Effector CD8-positive, alpha-beta T cell (primary cell): ENCODE results near the gene IL1RAPL2.
"Not testable (repeated sequence)": the region's sequence is repeated elsewhere in the genome, so short reads cannot be mapped to it uniquely, and the experiment has no call there.

Experiments
- DNase-seq: peaks from one replicate; lab custom pipeline; 2025; lab: John Stamatoyannopoulos, UW

IL1RAPL2 gene

DNA sequence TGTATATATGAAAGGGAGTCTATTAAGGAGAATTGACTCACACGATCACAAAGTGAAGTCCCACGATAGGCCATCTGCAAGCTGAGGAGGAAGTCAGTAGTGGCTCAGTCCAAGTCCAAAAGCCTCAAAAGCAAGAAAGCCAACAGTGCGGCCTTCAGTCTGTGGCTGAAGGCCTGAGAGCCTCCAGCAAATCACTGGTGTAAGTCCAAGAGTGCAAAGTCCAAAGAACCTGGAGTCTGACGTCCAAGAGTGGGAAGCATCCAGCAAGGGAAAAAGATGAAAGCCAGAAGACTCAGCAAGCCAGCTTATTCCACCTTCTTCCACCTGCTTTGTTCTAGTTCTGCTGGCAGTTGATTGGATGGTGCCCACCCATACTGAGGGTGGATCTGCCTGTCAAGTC lies 104.1 kb downstream of the IL1RAPL2 start:
- no peak for DNase-seq

DNA sequence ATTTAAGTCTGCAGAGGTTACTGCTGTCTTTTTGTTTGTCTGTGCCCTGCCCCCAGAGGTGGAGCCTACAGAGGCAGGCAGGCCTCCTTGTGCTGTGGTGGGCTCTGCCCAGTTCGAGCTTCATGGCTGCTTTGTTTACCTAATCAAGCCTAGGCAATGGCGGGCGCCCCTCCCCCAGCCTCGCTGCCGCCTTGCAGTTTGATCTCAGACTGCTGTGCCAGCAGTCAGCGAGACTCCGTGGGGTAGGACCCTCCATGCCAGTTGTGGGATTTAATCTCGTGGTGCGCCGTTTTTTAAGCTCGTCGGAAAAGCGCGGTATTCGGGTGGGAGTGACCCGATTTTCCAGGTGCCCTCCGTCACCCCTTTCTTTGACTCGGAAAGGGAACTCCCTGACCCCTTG lies 111.5 kb downstream of the IL1RAPL2 start:
- DNase-seq = not testable (repeated sequence)

DNA sequence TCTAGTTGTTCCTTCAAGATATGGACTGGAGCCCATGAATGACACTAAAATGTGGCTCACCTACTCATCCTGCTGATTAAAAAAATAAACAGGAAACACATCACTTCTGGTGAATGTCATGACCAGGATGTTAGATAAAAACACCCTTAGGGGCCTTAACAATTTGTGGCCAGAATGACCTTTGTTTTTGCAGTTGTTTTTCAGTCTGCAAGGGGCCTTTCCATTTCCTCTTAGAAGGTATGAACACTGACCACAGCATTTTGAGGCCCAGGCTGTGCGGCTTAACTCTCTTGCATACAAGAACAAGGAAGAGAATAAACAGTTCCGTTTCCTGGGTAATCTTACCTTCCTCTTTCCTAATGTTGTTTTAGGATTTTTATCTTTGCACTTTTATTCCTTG lies 113.2 kb downstream of the IL1RAPL2 start:
- no peak for DNase-seq

DNA sequence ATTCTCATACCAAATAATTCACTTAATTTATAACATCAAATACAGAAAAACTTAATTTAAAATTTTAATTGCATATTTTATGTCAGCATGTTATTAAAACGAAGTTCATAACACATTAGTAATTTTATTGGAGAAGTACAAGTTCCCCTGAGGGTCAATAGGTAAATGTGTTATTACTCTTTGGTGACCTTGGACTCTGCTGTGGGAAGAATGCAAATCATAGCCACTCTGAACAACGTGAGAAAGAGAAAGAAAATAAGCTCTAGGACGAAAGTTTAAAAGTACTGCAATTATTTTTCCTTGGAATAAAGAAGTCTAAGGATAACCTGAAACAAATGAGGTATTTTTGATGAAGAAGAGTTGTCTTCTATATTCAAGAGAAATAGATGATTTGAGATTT lies 115.2 kb downstream of the IL1RAPL2 start:
- no peak for DNase-seq

DNA sequence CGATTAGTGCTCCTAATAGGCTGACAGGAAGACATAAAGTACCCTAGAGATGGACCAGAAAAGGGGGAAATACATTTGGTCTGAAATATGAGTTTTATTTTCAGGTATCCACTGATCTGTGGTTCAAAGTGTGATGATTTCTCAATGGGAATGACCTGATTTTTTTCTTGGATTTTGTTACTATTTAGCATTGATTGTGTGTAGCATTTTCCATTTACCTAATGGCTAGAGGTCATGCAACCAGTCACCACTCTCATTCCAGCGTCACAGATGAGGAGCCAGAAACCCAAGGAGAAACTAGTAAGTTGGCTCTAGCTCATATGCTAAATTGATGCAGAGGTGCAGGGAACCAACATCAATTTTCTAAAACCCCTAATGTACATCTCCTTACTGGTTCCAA lies 118.1 kb downstream of the IL1RAPL2 start:
- no peak for DNase-seq

DNA sequence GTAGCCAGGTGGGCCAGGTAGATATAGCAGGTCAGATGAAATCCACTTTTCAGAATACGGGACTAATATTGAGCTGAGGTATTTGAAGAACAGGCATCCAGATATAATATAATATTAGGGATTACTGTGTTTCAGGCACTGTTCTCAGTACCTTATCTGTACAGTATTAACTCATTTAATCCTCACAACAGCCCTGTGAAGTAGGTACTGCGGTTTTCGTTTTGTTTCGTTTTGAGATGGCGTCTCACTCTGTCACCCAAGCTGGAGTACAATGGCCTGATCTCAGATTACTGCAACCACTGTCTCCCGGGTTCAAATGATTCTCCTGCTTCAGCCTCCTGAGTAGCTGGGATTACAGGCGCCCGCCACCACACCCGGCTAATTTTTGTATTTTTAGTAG lies 129.6 kb downstream of the IL1RAPL2 start:
- no peak for DNase-seq

DNA sequence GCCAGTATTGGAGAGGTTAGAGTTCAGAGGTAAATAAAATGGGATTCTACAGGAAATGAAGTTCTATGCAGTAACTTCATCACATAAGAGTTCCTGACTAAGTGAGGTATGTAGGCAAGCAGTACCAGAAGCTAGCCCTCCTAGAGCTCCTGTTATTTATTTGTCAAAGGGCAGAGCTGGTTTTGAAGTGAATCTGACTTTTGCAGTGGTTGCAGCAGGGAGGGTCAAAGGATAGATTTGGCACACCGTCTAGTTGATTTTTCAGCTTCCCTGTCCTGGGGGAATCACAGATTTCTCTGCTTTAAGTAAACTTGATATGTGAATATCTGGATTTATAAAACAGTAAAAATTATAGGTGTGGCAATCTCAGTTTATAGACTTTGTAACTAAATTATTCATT lies 130.7 kb downstream of the IL1RAPL2 start:
- DNase-seq = no peak

DNA sequence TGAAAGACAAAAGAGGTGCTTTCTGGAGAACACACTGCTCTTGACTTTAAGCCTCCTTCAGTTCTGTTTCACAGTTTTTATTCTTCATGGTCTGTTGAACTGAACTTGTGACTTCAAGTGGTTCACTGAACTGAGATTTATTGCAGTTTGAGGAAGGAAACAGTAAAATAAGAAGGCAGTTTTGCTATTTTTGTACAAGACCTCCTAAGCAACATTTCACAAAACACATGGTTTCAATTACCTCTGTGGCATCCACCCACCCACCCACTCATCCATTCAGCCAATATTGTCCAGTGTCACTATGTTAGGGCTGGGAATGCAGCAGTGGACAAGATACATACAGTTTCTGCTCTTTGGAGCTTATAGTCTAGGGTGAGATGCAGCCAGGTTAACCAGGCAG lies 131.3 kb downstream of the IL1RAPL2 start:
- no peak for DNase-seq

DNA sequence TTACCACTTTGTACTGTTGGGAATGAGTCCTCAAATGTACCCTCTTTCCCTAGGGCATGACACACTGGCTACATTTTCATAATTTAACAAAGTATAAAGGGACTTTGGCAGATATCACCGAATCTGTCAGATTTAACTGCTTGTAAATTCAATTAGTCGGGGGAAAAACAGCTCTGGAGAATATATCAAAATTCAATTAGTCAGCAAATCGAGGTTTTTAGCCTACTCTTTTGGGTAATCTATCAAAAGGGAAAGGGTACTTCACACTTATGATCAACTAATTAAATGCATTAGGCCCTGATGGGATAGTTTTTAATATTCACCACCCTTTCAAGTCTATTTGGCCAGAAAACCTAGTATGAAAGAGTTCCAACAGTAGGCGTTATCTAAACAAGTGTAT lies 141.0 kb downstream of the IL1RAPL2 start:
- no peak for DNase-seq

DNA sequence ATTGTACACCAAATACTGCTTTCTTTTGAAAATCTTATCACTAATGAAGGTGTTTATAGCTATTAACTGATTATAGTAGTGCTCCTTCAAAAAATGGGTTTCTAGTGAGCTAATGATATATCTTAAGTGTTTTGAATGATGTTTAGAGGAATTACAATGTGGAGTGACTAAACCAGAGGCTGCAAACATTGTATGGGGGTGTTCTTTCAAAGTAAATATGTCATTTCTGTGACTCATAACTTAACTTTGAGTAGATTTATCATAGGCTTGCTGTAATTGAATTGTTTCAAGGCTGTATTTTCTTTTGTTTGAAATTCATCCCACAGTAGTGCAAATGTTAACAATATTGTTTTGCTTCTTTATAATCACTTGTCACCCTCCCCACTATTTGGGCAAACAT lies 141.6 kb downstream of the IL1RAPL2 start:
- no peak for DNase-seq

DNA sequence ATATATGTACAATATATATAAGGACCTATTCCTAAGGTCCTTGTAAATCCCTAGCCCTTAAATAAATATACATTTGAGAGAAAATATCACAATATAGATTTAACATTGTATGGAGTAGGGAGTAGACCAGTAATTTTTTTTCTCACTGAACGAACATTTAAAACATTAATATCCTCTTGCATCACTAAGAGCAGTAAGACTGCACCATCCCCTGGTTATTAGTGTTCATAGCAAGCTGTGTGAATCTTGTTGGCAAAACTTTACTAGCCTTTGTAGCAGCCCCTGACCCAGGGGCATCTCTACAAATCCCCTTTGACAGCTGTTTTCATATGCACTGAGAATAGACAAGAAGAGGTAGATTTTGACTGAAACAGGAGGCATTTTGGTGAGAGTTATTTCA lies 146.5 kb downstream of the IL1RAPL2 start:
- DNase-seq = no peak

DNA sequence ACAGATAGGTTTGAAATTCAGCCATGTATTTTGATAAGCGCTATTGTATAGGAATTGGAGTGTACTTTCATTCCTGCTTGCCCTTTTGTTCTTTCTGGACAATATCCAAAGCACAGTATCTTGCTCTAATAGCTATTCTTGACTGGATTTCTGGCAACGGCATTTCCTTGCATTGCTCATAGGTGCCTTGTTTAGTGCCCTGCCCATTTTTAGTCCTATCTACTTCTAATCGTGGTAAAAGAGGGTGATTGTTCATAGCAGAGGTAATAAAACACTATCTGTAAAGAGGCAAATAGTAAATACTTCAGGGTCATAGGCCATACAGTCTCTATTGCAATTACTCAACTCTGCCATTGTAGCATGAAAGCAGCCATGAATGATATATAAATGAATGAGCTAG lies 155.9 kb downstream of the IL1RAPL2 start:
- DNase-seq = no peak

DNA sequence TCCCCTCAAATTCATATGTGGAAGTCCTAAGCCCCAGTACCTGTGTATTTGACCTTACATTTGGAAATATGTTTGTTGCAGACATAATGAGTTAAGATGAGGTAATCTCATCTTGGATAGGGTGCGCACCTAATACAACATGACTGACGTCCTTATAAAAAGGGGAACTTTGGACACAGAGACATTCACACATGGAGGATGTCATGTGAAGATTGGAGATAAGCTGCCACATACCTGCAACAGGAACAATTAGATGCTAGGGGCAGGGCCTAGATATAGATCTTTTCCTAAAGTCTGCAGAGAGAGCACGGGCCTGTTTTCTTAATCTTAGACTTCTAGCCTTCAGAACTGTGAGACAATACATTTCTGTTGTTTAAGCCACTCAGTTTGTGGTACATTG lies 162.5 kb downstream of the IL1RAPL2 start:
- DNase-seq = no peak

DNA sequence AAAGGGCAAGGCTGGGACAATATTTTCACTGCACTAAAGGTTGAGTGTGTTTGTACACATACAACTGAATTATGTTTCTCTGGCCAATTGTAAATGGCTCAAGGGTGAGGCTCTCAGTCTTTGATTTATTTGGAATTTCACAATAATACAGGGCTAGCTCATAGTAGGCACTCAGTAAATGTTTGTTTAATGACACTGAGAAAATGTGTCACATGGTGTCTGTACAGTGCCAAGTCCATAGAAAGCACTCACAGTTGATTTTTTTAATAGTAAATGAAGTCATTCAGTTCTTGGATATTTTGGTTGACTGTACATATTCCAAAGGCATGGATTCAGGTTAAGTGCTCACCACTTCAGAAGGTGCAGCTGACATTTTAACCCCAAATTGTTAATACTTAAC lies 176.4 kb downstream of the IL1RAPL2 start:
- no peak for DNase-seq

DNA sequence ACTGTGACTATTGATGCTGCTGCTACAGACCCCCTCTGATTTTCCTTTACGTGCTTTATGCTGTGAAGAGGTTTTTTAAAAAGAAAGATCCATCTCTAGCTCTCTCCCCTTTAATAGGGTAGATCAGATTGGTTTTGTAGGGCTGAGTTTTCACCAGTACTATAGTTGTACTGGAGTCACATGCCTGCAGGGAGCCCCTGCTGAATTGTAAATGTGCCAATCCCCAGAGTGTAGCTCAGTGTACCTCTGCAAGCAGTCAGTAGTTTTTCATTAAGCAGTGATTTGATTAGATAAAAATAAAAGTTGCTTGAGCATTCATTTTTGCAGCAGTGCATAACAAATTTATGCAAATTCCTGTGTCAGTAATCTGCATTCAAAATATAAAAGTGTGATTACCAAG lies 179.2 kb downstream of the IL1RAPL2 start:
- DNase-seq = no peak

DNA sequence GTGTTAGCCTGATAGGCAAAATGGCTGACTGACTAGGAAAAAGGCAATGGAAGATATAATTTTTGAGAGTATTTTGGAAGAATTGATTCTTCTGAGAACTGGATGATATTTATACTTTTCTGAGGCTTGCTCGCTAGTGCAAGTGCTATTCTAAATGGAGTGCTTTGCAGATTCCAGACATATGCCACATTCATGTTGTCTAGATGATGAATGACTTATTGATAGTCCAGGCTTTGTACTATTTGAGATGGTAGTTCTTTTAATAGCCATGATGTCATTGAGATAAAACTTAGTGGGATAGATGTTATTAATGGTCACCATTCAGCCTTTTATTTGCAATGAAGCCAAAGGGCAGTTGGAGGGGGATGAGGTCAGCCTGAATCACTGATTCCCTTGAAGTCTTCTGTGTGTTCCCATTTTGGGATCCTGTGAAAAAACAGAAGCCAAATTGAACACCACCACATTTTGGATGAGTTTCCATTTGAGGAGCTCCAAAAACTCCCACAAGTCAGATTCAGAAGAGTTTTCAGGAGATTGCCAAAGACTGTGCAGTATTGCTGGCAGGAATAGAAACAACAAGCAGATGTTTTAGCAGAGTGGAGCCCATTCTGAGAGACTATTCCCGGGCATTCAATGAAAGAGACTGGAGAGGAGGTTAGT lies 184.1 kb downstream of the IL1RAPL2 start:
- DNase-seq = no peak

DNA sequence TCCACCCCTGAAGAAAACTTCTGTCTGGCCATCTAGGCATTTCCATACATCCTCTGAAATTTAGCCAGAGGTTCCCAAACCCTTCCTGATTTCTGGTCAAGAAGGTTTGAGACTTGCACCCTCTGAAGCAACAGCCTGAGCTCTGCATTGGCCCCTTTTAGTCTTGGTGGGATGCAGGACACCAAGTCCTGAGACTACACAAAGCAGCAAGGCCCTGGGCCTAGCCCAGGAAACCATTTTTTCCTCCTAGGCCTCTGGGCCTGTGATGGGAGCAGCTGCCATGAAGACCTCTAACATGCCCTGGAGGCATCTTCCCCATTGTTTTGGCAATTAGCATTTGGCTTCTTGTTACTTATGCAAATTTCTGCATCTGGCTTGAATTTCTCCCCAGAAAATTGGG lies 196.6 kb downstream of the IL1RAPL2 start:
- DNase-seq = no peak

DNA sequence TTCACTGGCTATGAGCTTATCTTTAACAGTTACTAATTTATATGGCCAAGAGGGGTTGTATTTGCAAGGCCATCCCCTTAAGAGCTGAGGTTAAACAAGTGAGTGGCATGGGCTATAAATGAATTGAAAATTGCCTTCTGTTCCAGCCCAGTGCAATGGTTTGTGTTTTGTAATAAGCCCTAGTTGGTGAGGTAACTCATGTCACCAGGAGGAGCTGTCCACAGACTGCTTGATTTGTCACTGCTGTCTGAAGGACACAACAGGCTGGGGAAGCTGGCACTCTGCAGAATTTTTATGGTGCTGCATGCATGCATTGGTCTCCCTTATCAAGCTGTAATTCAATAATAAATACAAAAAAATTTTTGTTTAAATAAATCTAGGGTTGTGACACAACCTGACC lies 223.8 kb downstream of the IL1RAPL2 start:
- DNase-seq = no peak

DNA sequence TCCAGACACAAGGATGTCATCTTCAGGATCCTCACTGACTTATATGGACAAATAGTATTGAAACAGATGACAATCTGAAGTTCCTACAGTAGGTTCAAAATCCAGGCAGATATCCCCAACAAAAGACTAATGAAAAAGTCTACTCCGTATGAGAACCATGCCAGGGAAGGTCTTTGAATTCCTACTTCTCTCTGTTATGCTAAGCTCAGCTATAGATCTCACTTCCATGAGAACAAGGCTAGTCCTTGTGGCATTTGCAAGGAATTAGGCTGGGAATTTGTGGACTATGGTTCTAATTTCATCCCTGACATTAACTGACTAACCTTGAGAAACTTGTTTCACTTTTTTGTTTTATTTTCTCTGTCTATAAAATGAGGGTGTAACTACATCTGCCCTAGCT lies 229.8 kb downstream of the IL1RAPL2 start:
- no peak for DNase-seq

DNA sequence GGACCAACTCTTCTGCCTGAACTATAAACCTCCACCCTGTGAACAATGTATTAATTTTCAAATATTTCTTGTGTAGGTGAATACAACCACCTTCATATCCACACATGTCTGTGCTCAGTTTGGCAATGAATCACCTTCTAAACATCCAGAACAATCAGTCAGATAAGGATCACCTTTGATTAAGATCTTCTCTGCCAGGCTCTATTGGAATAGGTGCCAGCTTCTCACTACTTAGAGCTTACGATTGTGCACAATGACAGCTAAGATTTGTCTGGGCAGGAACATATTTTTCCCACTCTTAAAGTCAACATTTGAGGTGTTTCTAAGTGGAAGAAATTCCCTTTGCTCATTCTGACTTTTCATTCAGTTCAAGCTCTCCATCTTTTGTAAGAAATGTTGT lies 237.2 kb downstream of the IL1RAPL2 start:
- no peak for DNase-seq

DNA sequence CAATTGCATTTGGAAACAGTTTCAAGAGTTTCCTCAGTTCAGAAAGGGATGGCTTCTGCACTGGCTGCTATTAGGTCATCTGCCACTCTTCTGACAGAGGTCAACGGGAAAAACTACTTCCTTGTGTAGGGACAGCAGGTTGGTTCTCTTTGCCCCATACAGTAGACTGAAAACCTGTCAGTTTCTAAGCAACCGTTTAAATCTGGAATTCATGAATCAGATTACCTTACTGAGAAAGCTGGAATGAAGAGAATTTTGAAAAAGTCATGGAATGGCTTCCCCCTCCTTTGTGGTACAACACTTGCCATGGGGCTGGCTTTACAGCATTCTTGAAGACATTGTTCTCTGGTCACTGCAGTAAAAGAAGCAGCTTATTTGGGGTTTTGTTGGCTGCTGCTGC lies 240.3 kb downstream of the IL1RAPL2 start:
- DNase-seq = no peak

DNA sequence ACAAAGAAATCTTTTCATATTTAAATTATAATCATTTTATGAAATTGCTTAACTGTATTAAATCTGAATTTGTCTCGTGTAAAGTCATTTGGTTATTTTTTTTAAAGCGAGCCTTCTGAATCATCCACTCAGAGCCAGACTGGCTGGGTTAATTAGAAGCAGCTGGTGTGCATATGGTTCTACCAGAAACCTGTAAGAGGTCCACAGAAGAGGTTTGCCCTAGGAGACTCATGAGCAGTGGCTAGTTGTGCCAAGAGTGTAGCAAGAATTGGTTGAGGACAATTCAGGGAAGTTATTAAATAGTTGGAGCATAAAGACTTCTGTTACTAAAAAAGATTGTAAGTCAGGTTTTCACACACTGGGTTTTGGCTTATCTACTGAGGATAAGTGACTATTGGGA lies 267.4 kb downstream of the IL1RAPL2 start:
- DNase-seq = no peak

DNA sequence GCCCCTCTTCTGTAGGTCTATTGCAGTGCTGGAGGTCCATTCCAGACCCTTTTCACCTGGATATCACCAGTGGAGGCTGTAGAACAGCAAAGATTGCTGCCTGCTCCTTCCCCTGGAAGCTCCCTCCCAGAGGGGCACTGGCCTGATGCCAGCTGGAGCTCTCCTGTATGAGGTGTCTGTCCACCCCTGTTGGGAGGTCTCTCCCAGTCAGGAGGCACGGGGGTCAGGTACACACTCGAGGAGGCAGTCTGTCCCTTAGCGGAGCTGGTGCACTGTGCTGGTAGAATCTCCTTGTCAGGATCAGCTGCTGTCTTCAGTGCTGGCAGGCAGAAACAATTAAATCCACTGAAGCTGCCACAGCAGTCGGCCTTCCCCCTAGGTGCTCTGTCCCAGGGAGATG lies 276.6 kb downstream of the IL1RAPL2 start:
- DNase-seq = no peak

DNA sequence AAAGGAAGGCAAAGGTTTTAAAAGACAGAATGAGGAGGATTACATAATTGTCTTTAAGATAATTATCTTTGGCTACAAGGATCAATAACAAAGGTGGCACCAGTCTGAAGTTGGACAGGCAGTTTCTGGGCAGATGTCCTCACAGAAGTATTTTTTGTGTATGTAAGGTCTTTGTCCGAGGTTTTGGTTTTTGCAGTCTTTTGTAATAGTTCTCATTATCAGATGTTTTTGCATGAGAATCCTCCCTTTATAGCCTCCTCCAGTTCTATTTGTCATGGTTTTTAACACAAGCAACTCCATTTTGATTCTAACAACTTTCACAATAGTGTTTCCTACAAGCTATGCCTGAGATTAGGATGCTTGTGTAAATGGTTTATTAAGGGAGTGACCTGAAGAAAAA lies 286.2 kb downstream of the IL1RAPL2 start:
- DNase-seq = no peak

DNA sequence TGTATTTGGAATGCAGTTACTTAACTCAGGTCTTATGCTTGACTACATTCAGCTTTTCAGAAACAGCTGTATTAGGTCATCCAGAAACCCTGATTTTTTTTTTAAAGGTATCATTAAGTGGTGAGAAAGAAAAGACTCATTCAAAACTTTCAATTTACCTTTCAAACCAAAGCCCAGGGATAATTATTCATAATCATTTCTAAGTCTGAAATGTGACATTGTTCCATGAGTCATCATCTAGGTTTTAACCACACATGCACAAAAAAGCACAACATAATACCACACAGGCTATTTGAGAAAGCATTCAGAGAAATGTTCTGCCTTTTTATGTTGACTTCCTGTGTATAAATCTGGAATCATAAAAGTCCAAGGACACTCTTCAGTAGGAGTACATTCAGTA lies 288.2 kb downstream of the IL1RAPL2 start:
- DNase-seq = no peak
